ENCODE measurements around the gene SMIM35.
"Not testable (repeated sequence)": the region's sequence is repeated elsewhere in the genome, so short reads cannot be mapped to it uniquely, and the experiment has no call there.

SMIM35 gene

DNA sequence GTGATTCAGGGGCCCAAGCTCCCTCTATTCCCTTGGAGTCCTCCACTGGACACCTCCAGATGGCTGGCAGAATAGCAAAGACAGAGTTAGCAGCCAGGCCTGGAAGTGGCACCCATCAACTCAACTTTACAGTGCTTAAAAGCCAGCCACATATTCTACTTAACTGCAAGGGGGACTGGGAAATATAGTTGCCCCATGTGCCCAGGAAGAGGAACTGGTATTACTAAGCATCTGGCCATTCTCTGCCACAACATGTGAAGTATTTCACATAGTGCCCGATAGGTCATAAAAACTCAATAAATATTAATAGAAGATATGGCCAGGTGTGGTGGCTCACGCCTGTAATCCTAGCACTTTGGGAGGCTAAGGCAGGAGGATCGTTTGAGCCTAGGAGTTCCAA lies 106.0 kb downstream of the SMIM35 start:
- no peak overlapping the region for H3K4me2 ChIP-seq
- TF ChIP-seq, protein P1, sequence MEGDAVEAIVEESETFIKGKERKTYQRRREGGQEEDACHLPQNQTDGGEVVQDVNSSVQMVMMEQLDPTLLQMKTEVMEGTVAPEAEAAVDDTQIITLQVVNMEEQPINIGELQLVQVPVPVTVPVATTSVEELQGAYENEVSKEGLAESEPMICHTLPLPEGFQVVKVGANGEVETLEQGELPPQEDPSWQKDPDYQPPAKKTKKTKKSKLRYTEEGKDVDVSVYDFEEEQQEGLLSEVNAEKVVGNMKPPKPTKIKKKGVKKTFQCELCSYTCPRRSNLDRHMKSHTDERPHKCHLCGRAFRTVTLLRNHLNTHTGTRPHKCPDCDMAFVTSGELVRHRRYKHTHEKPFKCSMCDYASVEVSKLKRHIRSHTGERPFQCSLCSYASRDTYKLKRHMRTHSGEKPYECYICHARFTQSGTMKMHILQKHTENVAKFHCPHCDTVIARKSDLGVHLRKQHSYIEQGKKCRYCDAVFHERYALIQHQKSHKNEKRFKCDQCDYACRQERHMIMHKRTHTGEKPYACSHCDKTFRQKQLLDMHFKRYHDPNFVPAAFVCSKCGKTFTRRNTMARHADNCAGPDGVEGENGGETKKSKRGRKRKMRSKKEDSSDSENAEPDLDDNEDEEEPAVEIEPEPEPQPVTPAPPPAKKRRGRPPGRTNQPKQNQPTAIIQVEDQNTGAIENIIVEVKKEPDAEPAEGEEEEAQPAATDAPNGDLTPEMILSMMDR (conservative IDR thresholded peaks at IDR 0.05; ENCODE audit: low read depth, low read length), result no peak
- no peak overlapping the region for H3K27ac ChIP-seq

DNA sequence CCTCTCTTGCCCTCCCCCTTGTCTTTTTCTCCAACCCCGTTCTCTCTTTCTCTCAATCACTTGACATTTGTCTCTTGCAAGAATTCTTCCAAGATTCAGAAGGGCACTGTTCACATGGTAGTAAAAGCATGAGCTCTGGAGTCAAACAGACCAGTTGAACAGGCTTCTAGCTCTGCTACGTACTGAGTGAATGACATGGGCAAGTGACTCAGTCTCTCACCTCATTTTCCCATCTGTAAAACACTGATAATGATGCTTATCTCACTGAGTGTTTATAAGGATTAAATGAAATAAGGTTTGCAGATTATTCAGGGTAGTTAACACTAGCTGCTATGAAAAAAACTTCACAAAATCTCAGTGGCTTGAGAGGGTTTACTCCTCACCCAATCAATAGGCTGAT lies 106.5 kb downstream of the SMIM35 start:
- Histone ChIP-seq H3K36me3 (ENCODE audit: insufficient read depth) (no peaks in the 10 kb centered on the region), H4K20me1 (ENCODE audit: insufficient read depth) (no peaks in the 10 kb centered on the region), H3K4me2 (no peak overlapping the region), H3K4me1 (ENCODE audit: low read depth, poor library complexity, severe bottlenecking) (no peaks in the 10 kb centered on the region), H3K27me3 (ENCODE audit: insufficient read depth, low read depth) (no peaks in the 10 kb centered on the region), H3K79me2 (ENCODE audit: insufficient read depth, low read depth) (no peaks in the 10 kb centered on the region), H3K9ac (no peak overlapping the region), H3K27ac (no peak overlapping the region), H3K4me3 (IDR thresholded peaks at IDR 0.05; ENCODE audit: insufficient read depth, low read depth, low read length) (no peak overlapping the region), H2AFZ (ENCODE audit: low read depth) (no peak overlapping the region)
- TF ChIP-seq, protein P1 (conservative IDR thresholded peaks at IDR 0.05; ENCODE audit: low read depth, low read length), result no peak

More for the DNA sequence above, 106.0 kb downstream of the SMIM35 start:
- Histone ChIP-seq H2AFZ (ENCODE audit: low read depth) (no peak overlapping the region), H3K27me3 (ENCODE audit: insufficient read depth, low read depth) (no peaks in the 10 kb centered on the region), H4K20me1 (ENCODE audit: insufficient read depth) (no peaks in the 10 kb centered on the region), H3K4me3 (IDR thresholded peaks at IDR 0.05; ENCODE audit: insufficient read depth, low read depth, low read length) (no peak overlapping the region), H3K79me2 (ENCODE audit: insufficient read depth, low read depth) (no peaks in the 10 kb centered on the region), H3K9ac (no peak overlapping the region), H3K4me1 (ENCODE audit: low read depth, poor library complexity, severe bottlenecking) (no peaks in the 10 kb centered on the region), H3K36me3 (ENCODE audit: insufficient read depth) (no peaks in the 10 kb centered on the region)

DNA sequence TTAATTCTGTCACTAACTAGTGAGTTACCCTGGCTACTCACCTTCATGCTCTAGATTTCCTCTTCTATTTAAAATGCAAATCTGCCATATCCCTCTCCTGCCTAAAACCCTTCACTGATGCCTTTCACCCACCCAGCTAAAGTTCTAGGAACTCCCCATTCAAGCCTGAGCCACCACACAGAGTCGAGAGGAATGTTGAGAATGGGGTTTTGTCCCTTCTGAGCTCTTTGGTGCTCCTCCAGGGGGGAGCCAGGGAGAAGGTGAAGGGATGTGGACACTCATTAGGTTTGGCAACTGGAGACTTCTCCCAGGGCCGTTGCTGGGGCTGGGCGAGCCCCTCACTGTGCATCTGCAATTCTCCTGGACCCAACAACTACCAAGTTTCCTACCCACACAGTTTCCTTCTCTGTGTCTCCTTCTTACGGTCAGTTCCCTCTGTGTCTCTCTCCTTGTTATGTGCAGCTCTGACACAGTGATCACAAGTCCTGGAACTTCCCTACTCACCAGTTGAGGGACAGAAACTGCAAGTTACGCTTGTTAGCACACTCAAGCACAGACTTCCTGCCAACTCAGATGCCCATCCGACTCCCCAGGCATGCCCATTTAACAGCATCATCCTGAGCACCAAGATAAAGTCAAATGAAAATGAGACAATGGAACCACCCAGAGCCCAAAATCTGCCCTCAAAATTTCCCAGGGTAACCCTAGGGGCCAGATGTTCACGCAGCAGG lies 107.1 kb downstream of the SMIM35 start:
- Histone ChIP-seq H2AFZ (ENCODE audit: low read depth) (no peak overlapping the region), H3K9ac (no peak overlapping the region), H3K27ac (no peak overlapping the region), H4K20me1 (ENCODE audit: insufficient read depth) (no peaks in the 10 kb centered on the region), H3K27me3 (ENCODE audit: insufficient read depth, low read depth) (no peaks in the 10 kb centered on the region), H3K79me2 (ENCODE audit: insufficient read depth, low read depth) (no peaks in the 10 kb centered on the region), H3K4me3 (IDR thresholded peaks at IDR 0.05; ENCODE audit: insufficient read depth, low read depth, low read length) (no peak overlapping the region), H3K4me2 (no peak overlapping the region), H3K4me1 (ENCODE audit: low read depth, poor library complexity, severe bottlenecking) (no peaks in the 10 kb centered on the region), H3K36me3 (ENCODE audit: insufficient read depth) (no peaks in the 10 kb centered on the region)
- TF ChIP-seq, protein P1 (conservative IDR thresholded peaks at IDR 0.05; ENCODE audit: low read depth, low read length), result no peak

- no peaks in the 10 kb centered on the region for H3K79me2 ChIP-seq (ENCODE audit: insufficient read depth, low read depth)
- H3K27me3 ChIP-seq (ENCODE audit: insufficient read depth, low read depth), result no peaks in the 10 kb centered on the region
- TF ChIP-seq, protein P1 (conservative IDR thresholded peaks at IDR 0.05; ENCODE audit: low read depth, low read length), result no peak
- H4K20me1 ChIP-seq (ENCODE audit: insufficient read depth), result no peaks in the 10 kb centered on the region
- no peak overlapping the region for H3K27ac ChIP-seq
- H3K4me1 ChIP-seq (ENCODE audit: low read depth, poor library complexity, severe bottlenecking), result no peaks in the 10 kb centered on the region
- no peak overlapping the region for H3K9ac ChIP-seq
- H3K4me2 ChIP-seq, result no peak overlapping the region
- H3K4me3 ChIP-seq (IDR thresholded peaks at IDR 0.05; ENCODE audit: insufficient read depth, low read depth, low read length), result no peak overlapping the region
- no peak overlapping the region for H2AFZ ChIP-seq (ENCODE audit: low read depth)
- H3K36me3 ChIP-seq (ENCODE audit: insufficient read depth), result no peaks in the 10 kb centered on the region
Observed at GRCh38 chr11:117978991-117979390, 107.8 kb downstream of the SMIM35 start.

DNA sequence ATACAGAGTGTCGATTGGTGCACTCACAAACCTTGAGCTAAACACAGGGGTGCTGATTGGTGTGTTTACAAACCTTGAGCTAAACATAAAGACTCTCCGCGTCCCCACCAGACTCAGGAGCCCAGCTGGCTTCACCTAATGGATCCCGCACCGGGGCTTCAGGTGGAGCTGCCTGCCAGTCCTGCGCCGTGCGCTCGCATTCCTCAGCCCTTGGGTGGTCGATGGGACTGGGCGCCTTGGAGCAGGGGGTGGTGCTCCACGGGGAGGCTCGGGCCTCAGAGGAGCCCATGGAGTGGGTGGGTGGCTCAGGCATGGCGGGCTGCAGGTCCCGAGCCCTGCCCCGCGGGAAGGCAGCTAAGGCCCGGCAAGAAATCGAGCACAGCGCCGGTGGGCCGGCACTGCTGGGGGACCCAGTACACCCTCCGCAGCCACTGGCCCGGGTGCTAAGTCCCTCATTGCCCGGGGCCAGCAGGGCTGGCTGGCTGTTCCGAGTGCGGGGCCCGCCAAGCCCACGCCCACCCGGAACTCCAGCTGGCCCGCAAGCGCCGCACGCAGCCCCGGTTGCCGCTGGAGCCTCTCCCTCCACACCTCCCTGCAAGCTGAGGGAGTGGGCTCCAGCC lies 108.4 kb downstream of the SMIM35 start:
- not testable (repeated sequence) for H3K4me3 ChIP-seq (IDR thresholded peaks at IDR 0.05; ENCODE audit: insufficient read depth, low read depth, low read length); H3K27ac ChIP-seq; H3K4me2 ChIP-seq; H4K20me1 ChIP-seq (ENCODE audit: insufficient read depth); H3K36me3 ChIP-seq (ENCODE audit: insufficient read depth); H3K9ac ChIP-seq; H3K27me3 ChIP-seq (ENCODE audit: insufficient read depth, low read depth); H3K4me1 ChIP-seq (ENCODE audit: low read depth, poor library complexity, severe bottlenecking); H3K79me2 ChIP-seq (ENCODE audit: insufficient read depth, low read depth); H2AFZ ChIP-seq (ENCODE audit: low read depth)

GRCh38 chr11:117977612-117978264 lies 109.0 kb downstream of the SMIM35 start:
- not testable (repeated sequence) for H3K9ac ChIP-seq; H3K27me3 ChIP-seq (ENCODE audit: insufficient read depth, low read depth); H3K4me3 ChIP-seq (IDR thresholded peaks at IDR 0.05; ENCODE audit: insufficient read depth, low read depth, low read length); H4K20me1 ChIP-seq (ENCODE audit: insufficient read depth); H3K79me2 ChIP-seq (ENCODE audit: insufficient read depth, low read depth); H3K4me2 ChIP-seq; H3K27ac ChIP-seq; H3K4me1 ChIP-seq (ENCODE audit: low read depth, poor library complexity, severe bottlenecking); H3K36me3 ChIP-seq (ENCODE audit: insufficient read depth); H2AFZ ChIP-seq (ENCODE audit: low read depth)

Measured in KMS-11 (cell line).